HG03139 (cell line): ENCODE data around the gene RASL10B.

Source experiments
- ATAC-seq: cut with Tn5 transposase; IDR thresholded peaks from one replicate; pipeline ENCODE4 v1.9.1; 2021; ENCODE audit not compliant: unreplicated experiment

Gene RASL10B

DNA sequence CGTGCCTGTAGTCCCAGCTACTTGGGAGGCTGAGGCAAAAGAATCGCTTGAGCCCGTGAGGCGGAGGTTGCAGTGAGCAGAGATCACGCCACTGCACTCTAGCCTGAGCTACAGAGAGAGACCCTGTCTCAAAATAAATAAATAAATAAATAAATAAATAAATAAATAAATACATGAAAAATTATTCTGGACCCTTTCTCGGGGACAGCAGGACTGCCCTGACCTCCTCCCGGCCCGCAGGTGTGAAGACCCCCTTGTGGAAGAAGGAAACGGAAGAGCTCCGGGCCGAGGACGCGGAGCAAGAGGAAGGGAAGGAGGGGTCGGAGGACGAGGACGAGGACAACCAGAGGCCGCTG is 32.3 kb downstream of the RASL10B start:
- no peak for ATAC-seq

DNA sequence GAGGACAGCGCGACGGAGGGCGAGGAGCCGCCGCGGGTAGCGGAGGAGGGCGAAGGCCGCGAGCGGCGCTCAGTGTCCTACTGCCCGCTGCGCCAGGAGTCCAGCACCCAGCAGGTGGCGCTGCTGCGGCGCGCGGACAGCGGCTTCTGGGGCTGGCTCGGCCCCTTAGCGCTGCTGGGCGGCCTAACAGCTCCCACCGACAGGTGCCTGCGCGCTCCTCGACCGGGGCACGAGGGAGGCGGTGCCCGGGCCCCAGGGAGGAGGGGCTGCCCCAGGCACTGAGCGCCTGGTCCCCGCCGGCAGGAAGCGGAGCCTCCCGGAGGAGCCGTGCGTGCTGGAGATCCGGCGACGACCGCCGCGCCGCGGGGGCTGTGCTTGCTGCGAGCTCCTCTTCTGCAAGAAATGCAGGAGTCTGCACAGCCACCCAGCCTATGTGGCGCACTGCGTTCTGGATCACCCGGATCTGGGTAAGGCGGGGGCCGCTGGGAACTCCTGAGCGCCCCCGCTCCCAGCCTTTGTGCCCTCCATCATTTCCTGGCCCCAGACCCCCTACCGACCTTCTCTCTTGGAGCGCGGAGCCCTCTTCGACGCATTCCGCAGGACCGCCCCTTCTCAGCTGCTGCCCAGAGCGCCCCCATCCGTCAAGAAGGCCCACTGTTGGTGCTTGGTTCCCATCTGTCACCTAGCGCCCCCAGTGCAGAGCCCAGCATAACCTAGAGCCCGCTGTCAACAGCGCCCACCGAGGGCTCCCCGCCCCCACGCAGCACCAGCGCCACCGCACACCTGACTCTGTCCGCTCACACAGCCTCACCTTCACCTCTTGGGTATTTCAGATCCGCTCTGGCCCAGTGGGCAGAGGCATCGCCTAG is 32.9 kb downstream of the RASL10B start:
- ATAC-seq = peak; percentile 79

GRCh38 chr17:35765086-35765710 is 33.8 kb downstream of the RASL10B start:
- no peak for ATAC-seq

- no peak for ATAC-seq
Observed at GRCh38 chr17:35765756-35766488, 34.5 kb downstream of the RASL10B start.

- ATAC-seq = no peak
Observed at GRCh38 chr17:35766489-35766877, 35.0 kb downstream of the RASL10B start.

- ATAC-seq = no peak
Observed at GRCh38 chr17:35766903-35767510, 35.6 kb downstream of the RASL10B start.

DNA sequence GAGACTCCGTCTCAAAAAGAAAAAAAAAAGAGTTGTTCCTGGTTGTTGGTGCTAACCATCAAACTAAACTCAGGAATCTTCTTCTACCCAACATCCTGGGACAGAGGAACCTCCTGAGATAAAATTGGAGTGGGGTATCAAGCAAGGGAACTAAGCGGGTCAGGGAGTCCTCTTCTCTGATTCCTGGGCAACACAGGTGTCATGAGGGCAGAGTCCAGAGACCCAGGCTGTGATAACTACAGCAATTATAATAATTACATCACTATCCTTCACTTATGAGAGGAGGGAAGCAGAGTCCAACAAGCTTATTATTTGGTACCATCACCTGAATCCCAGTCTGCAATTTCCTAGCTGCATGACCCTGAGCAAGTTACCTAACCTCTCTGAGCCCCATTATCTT is 37.4 kb downstream of the RASL10B start:
- no peak for ATAC-seq

DNA sequence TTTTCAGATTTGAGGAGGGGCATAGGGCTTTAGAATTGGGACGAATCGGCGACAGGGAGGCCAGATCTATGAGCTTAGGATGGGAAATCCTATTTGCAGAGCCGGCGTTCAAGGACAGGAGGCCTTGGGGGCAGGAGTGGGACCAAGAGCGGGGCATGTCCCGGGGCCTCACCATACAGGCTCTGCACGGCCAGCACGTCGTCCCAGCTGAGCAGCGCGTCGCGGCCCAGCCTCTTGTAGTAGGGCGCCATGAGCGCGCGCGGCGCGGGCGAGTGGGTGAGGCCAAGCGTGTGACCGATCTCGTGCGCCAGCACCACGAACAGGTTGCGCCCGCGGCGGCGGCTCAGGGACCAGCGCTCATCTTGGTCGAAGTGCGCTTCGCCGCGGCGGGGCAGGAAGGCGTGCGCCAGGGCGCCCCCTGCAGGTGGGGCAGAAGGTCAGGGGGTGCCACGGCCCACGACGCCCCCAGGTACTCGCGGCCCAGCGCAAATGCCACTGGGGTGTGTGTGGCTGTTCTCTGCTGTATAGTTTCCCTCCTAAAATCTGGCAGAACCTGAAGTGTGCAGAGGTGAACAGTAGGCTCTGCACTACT is 38.6 kb downstream of the RASL10B start:
- no peak for ATAC-seq

- no peak for ATAC-seq
Observed at GRCh38 chr17:35773129-35773528, 41.7 kb downstream of the RASL10B start.

- no peak for ATAC-seq
Observed at GRCh38 chr17:35773679-35774425, 42.4 kb downstream of the RASL10B start.

DNA sequence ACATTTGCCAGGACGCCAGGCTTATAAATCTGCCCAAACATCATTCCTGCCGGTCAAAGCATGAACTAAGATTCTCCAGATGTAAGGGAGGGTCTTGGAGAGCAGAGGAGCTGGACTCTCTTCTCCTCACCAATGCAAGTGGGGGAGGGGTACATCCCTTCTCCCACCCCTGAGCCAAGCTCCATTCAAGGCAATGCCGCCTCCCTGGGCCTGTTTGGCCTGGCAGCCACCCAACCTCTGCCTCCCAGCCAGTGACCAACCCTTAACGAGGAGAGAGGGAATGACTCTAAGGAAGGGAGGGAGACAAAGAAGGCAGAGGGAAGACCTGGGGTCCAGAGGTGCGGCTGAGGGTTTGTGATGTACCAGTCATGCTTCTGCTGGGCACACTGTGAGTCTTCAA is 43.1 kb downstream of the RASL10B start:
- ATAC-seq = no peak

- no peak for ATAC-seq
Observed at GRCh38 chr17:35775039-35775438, 43.6 kb downstream of the RASL10B start.

- no peak for ATAC-seq
Observed at GRCh38 chr17:35775583-35775982, 44.1 kb downstream of the RASL10B start.

DNA sequence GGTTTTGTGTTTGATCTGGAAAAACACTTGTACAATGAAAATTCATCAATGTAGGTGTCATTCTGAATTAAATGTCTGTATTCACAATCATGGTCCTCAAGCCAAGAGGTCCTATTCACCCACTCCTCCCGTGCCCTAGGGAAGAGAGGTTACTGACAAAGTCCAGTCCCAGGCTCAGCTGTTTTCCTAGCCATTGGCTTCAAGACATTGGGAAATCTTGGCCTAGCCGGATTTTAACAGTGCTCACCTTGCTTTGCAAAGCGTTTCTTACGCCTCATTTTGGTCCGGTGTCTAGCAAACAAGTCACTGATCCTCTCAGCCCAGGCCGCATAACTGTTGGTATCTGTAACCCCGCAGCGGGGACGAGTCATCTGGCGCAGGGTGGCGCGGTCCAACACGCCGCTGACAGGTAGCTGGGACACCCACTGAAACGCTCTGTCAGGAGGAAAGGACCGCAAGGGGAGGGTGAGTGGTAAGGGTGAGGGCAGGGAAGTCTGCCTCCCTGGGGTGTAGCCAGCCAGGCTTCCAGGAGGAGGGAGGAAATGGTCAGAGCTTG is 47.3 kb downstream of the RASL10B start:
- no peak for ATAC-seq

DNA sequence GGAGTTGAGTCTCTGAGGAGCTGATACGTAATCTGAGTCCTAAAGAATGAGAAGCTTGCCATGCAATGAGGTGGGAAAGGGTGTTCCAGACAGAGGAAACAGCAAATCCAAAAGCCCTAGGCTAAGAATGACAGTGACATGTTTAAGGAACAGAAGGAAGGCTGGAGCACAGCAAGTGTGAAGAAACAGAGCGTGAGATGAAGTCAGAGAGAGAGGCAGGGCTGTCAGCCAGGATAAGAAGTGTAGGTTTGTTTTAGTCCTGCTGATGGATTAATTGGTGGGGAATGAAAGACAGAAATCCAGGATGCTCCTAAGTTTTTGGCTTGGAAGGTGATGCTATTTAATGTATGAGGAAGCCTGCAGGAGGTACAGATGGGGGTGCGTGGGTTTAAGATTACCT is 49.5 kb downstream of the RASL10B start:
- ATAC-seq = no peak

DNA sequence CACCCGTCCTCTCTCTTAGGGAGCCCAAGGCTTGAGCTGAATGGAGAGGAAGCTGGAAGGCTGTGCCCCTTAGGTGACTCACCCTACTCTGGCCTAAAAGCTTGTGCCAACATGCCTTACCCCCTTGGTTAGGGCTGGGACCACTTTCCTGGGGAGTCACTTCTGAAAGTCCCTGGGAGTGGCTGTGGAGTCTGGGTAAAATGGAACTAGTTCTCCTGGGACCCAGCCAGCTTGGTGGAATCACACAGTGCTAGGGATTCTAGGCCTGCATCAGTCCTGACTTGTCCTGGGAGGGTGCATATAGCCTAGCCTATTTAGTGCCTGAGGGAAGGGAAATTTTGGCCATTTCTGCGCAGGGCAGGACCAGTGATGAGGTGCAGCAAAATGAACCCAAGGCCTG is 53.5 kb downstream of the RASL10B start:
- ATAC-seq = no peak

GRCh38 chr17:35786941-35787432 is 55.5 kb downstream of the RASL10B start:
- ATAC-seq = no peak

DNA sequence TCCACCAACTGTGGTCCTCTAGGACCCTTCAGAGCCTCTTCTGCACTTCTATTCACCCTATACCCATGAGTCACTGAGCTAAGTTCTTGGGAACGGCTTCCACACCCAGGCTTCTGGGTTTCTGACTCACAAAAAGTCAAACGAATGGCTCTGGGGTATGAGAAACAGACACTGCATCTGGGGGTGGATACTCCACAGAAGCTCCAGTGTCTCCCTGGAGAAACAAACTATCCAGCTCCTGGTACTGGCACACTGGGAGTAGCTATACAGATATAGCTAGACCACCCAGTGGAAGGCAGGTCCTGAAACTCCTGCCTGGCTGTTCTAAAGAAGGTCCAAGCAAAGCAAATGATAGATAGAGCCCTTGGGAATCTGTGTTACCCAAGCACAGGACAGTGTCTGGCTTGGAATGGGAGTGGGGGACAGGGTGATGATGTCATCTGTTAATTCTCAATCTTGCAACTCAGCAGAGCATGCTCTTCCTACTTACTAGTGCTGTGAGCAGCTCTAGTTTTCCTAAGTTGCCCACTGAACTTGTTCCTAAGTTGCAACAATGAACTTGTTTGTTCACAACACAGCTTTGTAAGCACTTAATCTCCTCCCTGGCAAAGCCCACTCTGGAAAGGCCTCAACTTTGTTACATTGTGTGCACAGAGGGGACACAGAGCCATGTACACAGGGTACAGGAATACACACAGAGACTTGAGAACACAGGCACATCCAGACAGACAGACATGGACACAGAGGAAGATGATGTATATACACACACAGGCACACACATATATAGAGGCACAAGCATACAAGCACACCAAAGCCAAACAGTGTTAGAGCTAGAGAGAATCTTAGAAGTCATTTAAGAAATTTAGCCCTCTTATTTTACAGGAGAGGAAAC is 57.3 kb downstream of the RASL10B start:
- no peak for ATAC-seq

- no peak for ATAC-seq
Observed at GRCh38 chr17:35790841-35791240, 59.4 kb downstream of the RASL10B start.
